Prostate gland (tissue), 2 donors: Measurements from ENCODE around the gene E2F4.

Experiments
- CTCF ChIP-seq, 4 experiments: fragments of 200-600 bp in 2 of 4; fragments of 450-650 bp in 2 of 4; sonication (generic) in 2 of 4; IDR thresholded peaks; 1 replicate in 3 of 4; 2 replicates in 1 of 4; pipeline ENCODE4 v1.5.1; 2016 to 2019; ENCODE audit warnings: antibody characterized with exemption in 4 of 4, mild to moderate bottlenecking in 2 of 4, moderate library complexity in 2 of 4
- POLR2A ChIP-seq: fragments of 450-650 bp; IDR thresholded peaks from one replicate; pipeline ENCODE4 v1.6.1; 2016; ENCODE audit warnings: antibody characterized with exemption, mild to moderate bottlenecking
- POLR2AphosphoS5 ChIP-seq: sonication (generic); formaldehyde crosslinking; IDR thresholded peaks from one replicate; pipeline ENCODE4 v1.6.1; 2017; ENCODE audit warnings: antibody characterized with exemption

DNA sequence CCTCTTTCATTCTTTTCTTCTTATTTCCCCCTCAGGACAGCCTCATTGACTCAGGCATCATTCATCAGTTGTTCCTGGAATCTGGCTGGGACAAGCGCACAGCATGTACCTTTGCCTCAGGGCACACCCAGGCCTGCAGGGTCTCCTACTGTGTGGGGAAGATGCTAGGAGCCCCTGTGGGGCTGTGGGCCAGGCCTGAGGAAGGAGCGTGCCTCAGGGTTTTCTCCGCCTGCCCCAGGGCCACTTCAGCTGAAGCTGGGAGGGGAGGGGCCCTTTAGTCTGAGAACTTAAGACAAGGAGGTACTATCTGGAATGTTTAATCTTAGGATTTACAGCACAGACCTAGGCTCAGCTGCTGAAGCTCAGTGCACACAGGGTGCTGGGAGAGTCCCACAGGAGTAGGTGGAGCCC is 14.9 kb downstream of the E2F4 start:
- TF ChIP-seq POLR2AphosphoS5 (no peak), CTCF (IDR thresholded peaks at IDR 0.05) (no peak), POLR2A (no peak)
